NCI-H82 treated with DMSO at 0.1 percent for 48 hours (cell line): ENCODE measurements around the gene ABCA5.

ENCODE experiments used
- DNase-seq: peaks from one replicate; lab custom pipeline; 2025; ENCODE audit not compliant: unreplicated experiment; lab: John Stamatoyannopoulos, UW

The ABCA5 gene, protein sequence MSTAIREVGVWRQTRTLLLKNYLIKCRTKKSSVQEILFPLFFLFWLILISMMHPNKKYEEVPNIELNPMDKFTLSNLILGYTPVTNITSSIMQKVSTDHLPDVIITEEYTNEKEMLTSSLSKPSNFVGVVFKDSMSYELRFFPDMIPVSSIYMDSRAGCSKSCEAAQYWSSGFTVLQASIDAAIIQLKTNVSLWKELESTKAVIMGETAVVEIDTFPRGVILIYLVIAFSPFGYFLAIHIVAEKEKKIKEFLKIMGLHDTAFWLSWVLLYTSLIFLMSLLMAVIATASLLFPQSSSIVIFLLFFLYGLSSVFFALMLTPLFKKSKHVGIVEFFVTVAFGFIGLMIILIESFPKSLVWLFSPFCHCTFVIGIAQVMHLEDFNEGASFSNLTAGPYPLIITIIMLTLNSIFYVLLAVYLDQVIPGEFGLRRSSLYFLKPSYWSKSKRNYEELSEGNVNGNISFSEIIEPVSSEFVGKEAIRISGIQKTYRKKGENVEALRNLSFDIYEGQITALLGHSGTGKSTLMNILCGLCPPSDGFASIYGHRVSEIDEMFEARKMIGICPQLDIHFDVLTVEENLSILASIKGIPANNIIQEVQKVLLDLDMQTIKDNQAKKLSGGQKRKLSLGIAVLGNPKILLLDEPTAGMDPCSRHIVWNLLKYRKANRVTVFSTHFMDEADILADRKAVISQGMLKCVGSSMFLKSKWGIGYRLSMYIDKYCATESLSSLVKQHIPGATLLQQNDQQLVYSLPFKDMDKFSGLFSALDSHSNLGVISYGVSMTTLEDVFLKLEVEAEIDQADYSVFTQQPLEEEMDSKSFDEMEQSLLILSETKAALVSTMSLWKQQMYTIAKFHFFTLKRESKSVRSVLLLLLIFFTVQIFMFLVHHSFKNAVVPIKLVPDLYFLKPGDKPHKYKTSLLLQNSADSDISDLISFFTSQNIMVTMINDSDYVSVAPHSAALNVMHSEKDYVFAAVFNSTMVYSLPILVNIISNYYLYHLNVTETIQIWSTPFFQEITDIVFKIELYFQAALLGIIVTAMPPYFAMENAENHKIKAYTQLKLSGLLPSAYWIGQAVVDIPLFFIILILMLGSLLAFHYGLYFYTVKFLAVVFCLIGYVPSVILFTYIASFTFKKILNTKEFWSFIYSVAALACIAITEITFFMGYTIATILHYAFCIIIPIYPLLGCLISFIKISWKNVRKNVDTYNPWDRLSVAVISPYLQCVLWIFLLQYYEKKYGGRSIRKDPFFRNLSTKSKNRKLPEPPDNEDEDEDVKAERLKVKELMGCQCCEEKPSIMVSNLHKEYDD (N-terminal part only)

DNA sequence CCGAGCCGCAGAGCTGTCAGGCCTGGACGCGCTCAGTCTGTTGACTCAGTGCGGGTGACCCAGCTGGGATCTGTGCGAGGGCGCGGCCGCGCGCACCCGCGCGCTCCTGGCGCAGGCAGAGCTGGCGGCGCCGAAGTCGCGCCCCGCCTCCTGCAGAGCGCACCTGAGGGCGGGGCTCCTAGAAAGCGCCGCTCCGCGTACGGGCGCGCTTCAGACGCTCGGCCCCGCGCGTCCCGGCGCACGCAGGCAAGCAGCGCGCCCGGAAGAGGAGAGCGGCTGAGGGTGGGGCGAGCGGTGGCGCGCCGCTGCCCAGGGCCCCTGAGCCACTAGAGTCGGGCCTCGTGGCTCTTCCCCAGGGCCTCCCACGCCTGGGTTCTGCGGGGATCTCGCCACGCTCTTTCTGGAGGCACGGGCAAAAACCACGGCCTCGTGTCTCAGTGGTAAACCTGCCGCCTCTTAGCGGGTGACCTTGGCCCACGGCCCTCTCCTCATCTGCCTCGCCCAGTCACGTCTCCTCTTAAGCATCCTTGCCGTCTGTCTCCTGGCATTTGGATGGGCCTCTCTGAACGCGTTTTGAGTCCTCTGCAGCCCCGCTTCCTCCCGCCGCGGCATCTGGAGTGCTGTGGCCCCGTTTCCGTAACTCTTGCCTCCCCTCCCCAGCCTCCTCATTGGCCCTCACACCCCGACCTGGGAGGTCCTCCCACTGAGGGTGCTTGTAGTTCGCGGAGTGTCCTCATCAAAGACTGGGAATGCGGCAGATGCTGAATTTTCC lies at the start of gene ABCA5:
Gene ABCA5, minus strand, starts transcription at position 74 of the 772 bp plus-strand sequence. CDS start 12,718 bp downstream, outside the sequence.
- peak; percentile 78 for DNase-seq

- no peak for DNase-seq
Measured at GRCh38 chr17:69375229-69375628, 48.3 kb upstream of the ABCA5 start.

- DNase-seq: no peak
Measured at GRCh38 chr17:69373069-69373468, 46.1 kb upstream of the ABCA5 start.

DNA sequence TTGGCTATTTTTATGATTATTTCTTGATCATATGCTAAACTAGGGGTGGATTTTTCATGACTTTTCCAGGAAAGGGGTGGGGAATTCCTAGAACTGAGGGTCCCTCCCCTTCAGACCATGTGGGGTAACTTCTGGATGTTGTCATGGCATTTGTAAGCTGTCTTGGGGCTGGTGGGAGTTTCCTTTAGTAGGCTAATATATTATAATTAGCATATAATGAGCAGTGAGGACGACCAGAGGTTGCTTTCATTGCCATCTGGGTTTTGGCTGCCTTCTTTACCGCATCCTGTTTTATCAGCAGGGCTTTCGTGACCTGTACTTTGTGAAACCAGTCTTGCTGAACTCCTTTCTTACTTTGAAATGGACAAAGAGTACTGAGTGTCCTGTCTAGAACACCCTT lies 40.4 kb upstream of the ABCA5 start:
- DNase-seq: no peak

- no peak for DNase-seq
Measured at GRCh38 chr17:69363488-69364210, 36.7 kb upstream of the ABCA5 start.

DNA sequence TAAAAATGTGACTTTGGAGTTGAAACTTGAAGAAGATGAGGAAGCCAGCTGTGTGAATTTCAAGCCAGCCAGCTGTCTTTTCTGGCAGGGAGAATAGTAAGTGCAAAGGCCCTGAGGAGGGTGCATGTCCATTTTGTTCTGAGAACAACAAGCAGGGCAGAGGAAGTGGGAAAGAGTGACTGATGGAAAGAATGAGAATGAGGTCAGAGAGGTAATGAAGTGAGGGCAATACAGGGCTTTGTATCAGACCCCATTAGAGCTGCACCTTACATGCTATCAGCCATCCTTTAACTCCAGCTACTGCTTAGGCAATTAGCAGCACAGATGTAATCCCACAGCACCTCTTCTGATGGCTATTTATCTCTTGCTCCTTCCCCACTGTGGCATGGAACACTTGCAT lies 34.2 kb upstream of the ABCA5 start:
- DNase-seq: no peak

DNA sequence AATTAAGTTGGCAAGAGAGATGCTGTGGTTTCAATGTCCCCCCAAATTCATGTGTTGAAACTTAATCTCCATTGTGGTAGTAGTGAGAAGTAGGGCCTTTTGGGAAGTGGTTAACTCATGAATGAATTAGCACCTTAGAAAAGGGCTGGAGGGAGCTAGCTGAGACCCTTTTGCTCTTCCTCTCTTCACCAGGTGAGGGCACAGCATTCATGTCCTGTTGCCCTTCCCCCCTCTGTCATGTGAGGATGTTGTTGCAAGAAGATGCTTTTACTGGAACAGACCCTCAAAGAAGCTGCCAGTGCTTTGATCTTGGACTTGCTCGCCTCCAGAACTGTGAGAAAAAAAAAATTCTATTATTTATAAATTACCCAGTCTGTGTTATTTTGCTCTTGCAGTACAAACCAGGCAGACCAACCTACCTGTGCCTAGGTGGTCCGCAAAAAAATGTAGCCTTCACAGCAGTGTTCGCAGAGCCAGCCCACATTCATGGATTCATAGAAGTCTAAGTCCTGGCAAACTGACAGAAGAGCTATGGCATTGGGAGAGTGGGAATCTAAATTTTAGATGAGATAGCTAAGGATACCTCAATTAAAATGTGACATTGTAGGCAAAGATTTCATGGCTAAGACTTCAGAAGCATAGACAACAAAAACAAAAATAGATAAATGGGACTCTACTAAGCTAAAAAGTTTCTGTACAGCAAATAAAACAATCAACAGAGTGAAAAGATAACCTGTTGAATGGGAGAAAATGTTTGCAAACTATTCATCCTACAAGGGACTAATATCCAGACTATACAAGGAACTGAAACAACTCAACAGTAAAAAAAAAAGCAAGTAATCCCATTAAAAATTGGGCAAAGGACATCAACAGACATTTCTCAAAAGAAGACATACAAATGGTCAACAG lies 32.0 kb upstream of the ABCA5 start:
- peak; percentile 48 for DNase-seq

DNA sequence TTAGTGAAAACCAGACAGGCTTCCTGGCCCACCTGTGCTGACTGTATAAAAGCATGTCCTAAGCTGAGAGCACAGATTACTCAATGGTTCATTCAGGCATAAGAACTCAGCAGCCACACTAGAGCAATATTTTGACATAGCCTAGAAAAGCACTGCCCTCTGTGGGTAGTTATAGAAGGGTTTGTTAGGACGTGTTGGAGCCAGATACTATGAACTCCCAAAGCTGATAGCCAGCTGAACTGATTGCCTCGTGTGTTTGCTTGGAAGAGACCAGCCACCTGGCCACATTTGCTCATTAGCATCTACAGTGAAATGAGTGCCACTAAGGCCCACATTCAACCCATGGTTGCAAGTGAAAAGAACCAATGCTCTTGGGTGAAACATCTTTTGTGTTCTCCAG lies 30.8 kb upstream of the ABCA5 start:
- peak; percentile 65 for DNase-seq

DNA sequence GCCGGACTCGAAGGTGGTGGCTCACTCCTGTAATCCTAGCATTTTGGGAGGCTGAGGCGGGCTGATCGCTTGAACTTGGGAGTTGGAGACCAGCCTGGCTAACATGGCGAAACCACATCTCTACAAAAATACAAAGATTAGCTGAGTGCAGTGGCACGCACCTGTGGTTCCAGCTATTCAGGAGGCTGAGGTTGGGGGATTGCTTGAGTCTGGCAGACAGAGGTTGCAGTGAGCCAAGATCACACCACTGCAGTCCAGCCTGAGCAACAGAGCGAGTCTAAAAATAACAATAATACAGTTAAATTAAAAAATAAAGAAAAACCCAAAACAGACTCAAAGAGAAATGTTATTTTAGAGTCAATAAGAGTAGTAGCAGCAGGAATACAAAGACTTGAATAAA lies 29.7 kb upstream of the ABCA5 start:
- no peak for DNase-seq

DNA sequence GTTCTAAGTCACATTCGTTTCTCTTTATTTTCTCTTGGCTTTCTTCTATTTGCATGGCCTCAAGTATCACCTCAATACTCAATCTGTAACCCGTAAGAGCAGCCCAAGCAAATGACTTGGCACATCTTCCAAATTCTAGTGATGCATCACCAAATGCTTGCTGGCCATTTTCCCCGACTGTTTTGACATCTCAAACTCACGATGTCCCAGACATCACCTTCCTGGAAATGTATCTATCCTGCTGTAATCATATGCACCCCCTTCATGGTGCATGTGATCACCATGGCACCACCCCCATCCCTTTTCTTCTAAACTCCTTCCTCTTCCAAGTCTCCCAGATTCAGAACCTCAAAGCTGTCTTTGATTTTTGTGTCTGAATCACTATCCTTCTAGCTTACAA lies 24.0 kb upstream of the ABCA5 start:
- no peak for DNase-seq

GRCh38 chr17:69348429-69348828 lies 21.5 kb upstream of the ABCA5 start:
- DNase-seq: no peak

DNA sequence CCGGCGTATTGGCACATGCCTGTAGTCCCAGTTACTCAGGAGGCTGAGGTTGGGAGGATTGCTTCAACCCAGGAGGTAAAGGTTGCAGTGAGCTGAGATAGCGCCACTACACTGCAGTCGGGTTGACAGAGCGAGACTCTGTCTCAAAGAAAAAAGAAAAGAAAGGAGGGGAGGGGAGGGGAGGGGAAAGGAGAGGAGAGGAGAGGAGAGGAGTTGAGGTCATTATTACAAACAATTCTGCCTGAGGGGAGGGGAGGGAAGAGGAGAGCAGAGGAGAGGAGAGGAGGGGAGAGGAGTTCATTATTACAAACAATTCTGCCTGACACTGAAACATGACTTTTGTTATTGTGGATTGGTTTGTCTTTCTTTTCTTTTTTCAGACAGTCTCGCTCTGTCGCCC lies 19.8 kb upstream of the ABCA5 start:
- DNase-seq: no peak

DNA sequence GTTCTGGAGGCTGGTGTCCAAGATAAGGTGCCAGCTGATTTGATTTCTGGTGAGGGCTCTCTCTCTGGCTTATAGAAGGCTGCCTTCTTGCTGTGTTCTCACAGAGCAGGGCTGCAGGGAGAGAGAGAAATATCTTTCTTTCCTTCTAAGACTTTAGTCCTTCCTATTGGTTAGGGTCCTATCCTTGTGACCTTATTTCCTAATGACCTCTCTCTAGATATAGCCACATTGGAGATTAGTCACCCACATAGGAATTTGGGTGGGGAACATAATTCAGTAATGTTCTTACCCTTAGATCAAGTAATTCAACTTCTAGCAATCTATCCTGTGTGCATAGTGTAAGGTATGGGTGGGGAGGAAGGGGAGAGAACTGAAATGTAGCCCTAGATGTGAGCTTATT lies 18.0 kb upstream of the ABCA5 start:
- no peak for DNase-seq

DNA sequence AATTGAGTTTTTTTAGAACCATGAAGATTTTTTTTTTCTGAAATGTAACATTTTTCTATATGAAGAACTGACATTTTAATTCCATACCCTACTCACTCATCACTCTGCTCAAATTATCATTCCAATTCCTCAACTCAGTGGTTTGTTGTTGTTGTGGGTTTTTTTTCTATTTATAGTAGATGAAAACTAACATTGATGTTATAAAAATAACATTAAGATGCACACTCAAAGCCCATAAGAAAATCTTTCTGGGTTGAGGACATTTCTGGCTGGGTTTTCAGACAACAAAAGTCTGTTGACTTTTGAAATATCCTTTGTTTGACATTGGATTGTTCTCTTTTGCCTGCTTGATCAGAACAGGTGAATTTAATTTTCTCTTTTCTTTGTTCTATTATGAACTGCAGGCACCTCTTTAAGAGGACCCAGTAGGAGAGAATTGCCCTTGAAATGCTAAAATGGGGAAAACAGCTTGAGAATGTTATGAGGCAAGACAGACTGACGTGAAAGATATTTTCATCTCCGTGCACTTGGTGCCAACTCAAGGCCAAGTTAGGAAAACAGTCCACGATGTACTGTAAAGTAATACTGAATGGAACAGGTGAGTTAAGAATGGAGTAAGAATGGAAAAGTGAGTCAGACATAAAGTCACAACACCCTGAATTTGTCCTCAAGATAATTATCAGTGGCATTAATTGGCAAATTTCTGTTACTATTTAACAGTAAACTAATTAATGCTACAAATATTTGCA lies 16.1 kb upstream of the ABCA5 start:
- no peak for DNase-seq

GRCh38 chr17:69339937-69340336 lies 13.0 kb upstream of the ABCA5 start:
- no peak for DNase-seq

GRCh38 chr17:69336996-69337395 lies 10.1 kb upstream of the ABCA5 start:
- DNase-seq: no peak

- no peak for DNase-seq
Measured at GRCh38 chr17:69336580-69336979, 9.6 kb upstream of the ABCA5 start.

- DNase-seq: no peak
Measured at GRCh38 chr17:69335058-69335457, 8.1 kb upstream of the ABCA5 start.
